BLaER1 treated with 17β-estradiol and CSF1 and Interleukin-3, amounts not matched to agents 10 nM and 100 nM (cell line): ENCODE data around the gene SST.
A peak's percentile ranks its signal among the peaks of the same experiment; 100 is the strongest.

Source experiments
- H3K27ac ChIP-seq, 11 experiments: shearing (Covaris generic); formaldehyde crosslinking; 2 replicates each; pipeline ENCODE4 v1.8.1; 2022
- H3K27me3 ChIP-seq, 11 experiments: shearing (Covaris generic); formaldehyde crosslinking; 2 replicates each; pipeline ENCODE4 v1.8.1; 2022
- H3K36me3 ChIP-seq, 11 experiments: shearing (Covaris generic); formaldehyde crosslinking; 2 replicates each; pipeline ENCODE4 v1.8.1; 2022
- H3K4me1 ChIP-seq, 10 experiments: shearing (Covaris generic); formaldehyde crosslinking; 2 replicates each; pipeline ENCODE4 v1.8.1; 2022
- H3K4me2 ChIP-seq, 11 experiments: shearing (Covaris generic); formaldehyde crosslinking; 2 replicates each; pipeline ENCODE4 v1.8.1; 2022
- H3K4me3 ChIP-seq, 10 experiments: shearing (Covaris generic); formaldehyde crosslinking; 2 replicates each; pipeline ENCODE4 v1.8.1; 2022
- H3K9ac ChIP-seq, 11 experiments: shearing (Covaris generic); formaldehyde crosslinking; 2 replicates each; pipeline ENCODE4 v1.8.1; 2022
- H3K9me3 ChIP-seq, 11 experiments: shearing (Covaris generic); formaldehyde crosslinking; replicated peaks in 1 of 11; 2 replicates each; pipeline ENCODE4 v1.8.1; 2022
- H4K20me1 ChIP-seq, 11 experiments: shearing (Covaris generic); formaldehyde crosslinking; 2 replicates each; pipeline ENCODE4 v1.8.1; 2022
- Cebpa-rat ChIP-seq, 11 experiments: shearing (Covaris generic); IDR thresholded peaks; 2 replicates each; pipeline ENCODE4 v1.8.1; 2022

SST gene

GRCh38 chr3:187669675-187670504 is at the start of gene SST:
Gene SST, minus strand, starts transcription at chr3:187670394. Its CDS starts 103 bp downstream, at chr3:187670291.
- no peaks in the 10 kb centered on the region for H3K27me3 ChIP-seq
- H3K9me3 ChIP-seq, result no peaks in the 10 kb centered on the region
- H3K36me3 ChIP-seq, result no peaks in the 10 kb centered on the region
- H3K4me2 ChIP-seq, result no peak within 1 kb of the TSS
- H3K9ac ChIP-seq, result no peak within 1 kb of the TSS
- H4K20me1 ChIP-seq, result no peaks in the 10 kb centered on the region
- H3K4me3 ChIP-seq, result no peak within 1 kb of the TSS
- no peak within 1 kb of the TSS for H3K27ac ChIP-seq
- H3K4me1 ChIP-seq, result no peaks in the 10 kb centered on the region
- TF ChIP-seq Cebpa-rat (IDR thresholded peaks at IDR 0.05), result no peak

- no peaks in the 10 kb centered on the region for H3K9me3 ChIP-seq
- H3K9ac ChIP-seq, result 0 out of 22 replicates have a peak overlapping the region, but pooled peaks of 1 of the 11 experiments have one; percentile 25
- peaks cover 42 to 49% (median 45%) of the 10 kb centered on the region in 11 experiments for H3K36me3 ChIP-seq
- peaks cover 3 to 53% (median 27%) of the 10 kb centered on the region in 11 experiments; a peak in 17 of 22 replicates for H4K20me1 ChIP-seq
- no peaks in the 10 kb centered on the region for H3K27me3 ChIP-seq
- peak overlapping the region in 1 of 11 experiments; percentile 15; a peak in 2 of 22 replicates for H3K27ac ChIP-seq
- no peak overlapping the region for H3K4me2 ChIP-seq
- H3K4me1 ChIP-seq, result peaks cover 9 to 13% (median 10%) of the 10 kb centered on the region in 10 experiments
- no peak for TF ChIP-seq Cebpa-rat (IDR thresholded peaks at IDR 0.05)
- H3K4me3 ChIP-seq, result no peak overlapping the region
These were observed 49.6 kb upstream of the SST start for GRCh38 chr3:187719628-187720336.

- Histone ChIP-seq H4K20me1 (peaks cover 0 to 43% (median 19%) of the 10 kb centered on the region in 11 experiments; a peak in 12 of 22 replicates), H3K4me2 (no peak overlapping the region), H3K27ac (no peak overlapping the region), H3K9me3 (no peaks in the 10 kb centered on the region), H3K4me3 (no peak overlapping the region), H3K27me3 (no peaks in the 10 kb centered on the region), H3K9ac (no peak overlapping the region), H3K36me3 (peaks cover 33 to 39% (median 35%) of the 10 kb centered on the region in 11 experiments), H3K4me1 (peaks cover 12 to 16% (median 14%) of the 10 kb centered on the region in 10 experiments)
- TF ChIP-seq Cebpa-rat (IDR thresholded peaks at IDR 0.05), result no peak
These were observed 48.6 kb upstream of the SST start for GRCh38 chr3:187718802-187719201.

GRCh38 chr3:187717572-187717971 is 47.4 kb upstream of the SST start:
- no peak overlapping the region for H3K9ac ChIP-seq
- H4K20me1 ChIP-seq, result peaks cover 0 to 31% (median 13%) of the 10 kb centered on the region in 11 experiments; a peak in 11 of 22 replicates
- H3K27me3 ChIP-seq, result no peaks in the 10 kb centered on the region
- peaks cover 20 to 27% (median 22%) of the 10 kb centered on the region in 11 experiments for H3K36me3 ChIP-seq
- 0 out of 22 replicates have a peak, but pooled peaks cover 0 to 5% (median 0%) of the 10 kb centered on the region in 11 experiments for H3K9me3 ChIP-seq
- no peak overlapping the region for H3K4me2 ChIP-seq
- no peak overlapping the region for H3K4me3 ChIP-seq
- H3K4me1 ChIP-seq, result peaks cover 12 to 16% (median 14%) of the 10 kb centered on the region in 10 experiments
- TF ChIP-seq Cebpa-rat (IDR thresholded peaks at IDR 0.05), result no peak
- no peak overlapping the region for H3K27ac ChIP-seq

- no peak overlapping the region for H3K9ac ChIP-seq
- no peak for TF ChIP-seq Cebpa-rat (IDR thresholded peaks at IDR 0.05)
- H3K27me3 ChIP-seq, result no peaks in the 10 kb centered on the region
- H3K4me1 ChIP-seq, result peaks cover 12 to 16% (median 14%) of the 10 kb centered on the region in 10 experiments
- H3K4me3 ChIP-seq, result no peak overlapping the region
- H3K9me3 ChIP-seq, result 0 out of 22 replicates have a peak, but pooled peaks cover 0 to 5% (median 0%) of the 10 kb centered on the region in 11 experiments
- peaks cover 0 to 4% (median 0%) of the 10 kb centered on the region in 11 experiments; a peak in 2 of 22 replicates for H4K20me1 ChIP-seq
- H3K27ac ChIP-seq, result 0 out of 22 replicates have a peak overlapping the region, but pooled peaks of 1 of the 11 experiments have one; percentile 11
- peak overlapping the region; percentile 31 to 71 (median 57) for H3K4me2 ChIP-seq
- H3K36me3 ChIP-seq, result no peaks in the 10 kb centered on the region
These were observed 44.3 kb upstream of the SST start for GRCh38 chr3:187714404-187714979.

GRCh38 chr3:187713504-187713903 is 43.3 kb upstream of the SST start:
- Histone ChIP-seq H3K4me1 (peaks cover 12 to 16% (median 14%) of the 10 kb centered on the region in 10 experiments), H3K36me3 (no peaks in the 10 kb centered on the region), H3K9me3 (0 out of 22 replicates have a peak, but pooled peaks cover 0 to 5% (median 0%) of the 10 kb centered on the region in 11 experiments), H3K27me3 (no peaks in the 10 kb centered on the region), H3K27ac (no peak overlapping the region), H3K9ac (no peak overlapping the region), H3K4me3 (no peak overlapping the region), H4K20me1 (no peaks in the 10 kb centered on the region), H3K4me2 (no peak overlapping the region)
- no peak for TF ChIP-seq Cebpa-rat (IDR thresholded peaks at IDR 0.05)

- Histone ChIP-seq H3K4me2 (no peak overlapping the region), H3K27ac (no peak overlapping the region), H3K9me3 (0 out of 22 replicates have a peak, but pooled peaks cover 0 to 5% (median 0%) of the 10 kb centered on the region in 11 experiments), H4K20me1 (no peaks in the 10 kb centered on the region), H3K36me3 (no peaks in the 10 kb centered on the region), H3K27me3 (no peaks in the 10 kb centered on the region), H3K4me3 (no peak overlapping the region), H3K9ac (no peak overlapping the region), H3K4me1 (peaks cover 0 to 8% (median 0%) of the 10 kb centered on the region in 10 experiments; a peak in 1 of 20 replicates)
- TF ChIP-seq Cebpa-rat (IDR thresholded peaks at IDR 0.05), result no peak
These were observed 39.0 kb upstream of the SST start for GRCh38 chr3:187709155-187709554.

- no peaks in the 10 kb centered on the region for H3K27me3 ChIP-seq
- H3K27ac ChIP-seq, result no peak overlapping the region
- no peaks in the 10 kb centered on the region for H4K20me1 ChIP-seq
- peaks cover 0 to 8% (median 0%) of the 10 kb centered on the region in 10 experiments; a peak in 1 of 20 replicates for H3K4me1 ChIP-seq
- no peak for TF ChIP-seq Cebpa-rat (IDR thresholded peaks at IDR 0.05)
- H3K9ac ChIP-seq, result no peak overlapping the region
- no peak overlapping the region for H3K4me2 ChIP-seq
- H3K36me3 ChIP-seq, result no peaks in the 10 kb centered on the region
- no peak overlapping the region for H3K4me3 ChIP-seq
- 0 out of 22 replicates have a peak, but pooled peaks cover 0 to 5% (median 0%) of the 10 kb centered on the region in 11 experiments for H3K9me3 ChIP-seq
These were observed 38.5 kb upstream of the SST start for GRCh38 chr3:187708696-187709095.
